GM19463 (cell line): ENCODE results near the gene YEATS2.

Experiments
- ATAC-seq: cut with Tn5 transposase; IDR thresholded peaks from one replicate; pipeline ENCODE4 v1.9.1; 2021; ENCODE audit warnings: mild to moderate bottlenecking, moderate library complexity; ENCODE audit not compliant: unreplicated experiment

YEATS2 gene

GRCh38 chr3:183828538-183828870 lies 130.9 kb downstream of the YEATS2 start:
- ATAC-seq = no peak

- ATAC-seq = no peak
These were observed 131.9 kb downstream of the YEATS2 start for GRCh38 chr3:183829466-183829865.

- ATAC-seq = no peak
These were observed 132.6 kb downstream of the YEATS2 start for GRCh38 chr3:183830187-183830586.

GRCh38 chr3:183833516-183833915 lies 135.9 kb downstream of the YEATS2 start:
- ATAC-seq = no peak

GRCh38 chr3:183837390-183837789 lies 139.8 kb downstream of the YEATS2 start:
- no peak for ATAC-seq

GRCh38 chr3:183837894-183838293 lies 140.3 kb downstream of the YEATS2 start:
- ATAC-seq = no peak

- no peak for ATAC-seq
These were observed 142.2 kb downstream of the YEATS2 start for GRCh38 chr3:183839751-183840150.

DNA sequence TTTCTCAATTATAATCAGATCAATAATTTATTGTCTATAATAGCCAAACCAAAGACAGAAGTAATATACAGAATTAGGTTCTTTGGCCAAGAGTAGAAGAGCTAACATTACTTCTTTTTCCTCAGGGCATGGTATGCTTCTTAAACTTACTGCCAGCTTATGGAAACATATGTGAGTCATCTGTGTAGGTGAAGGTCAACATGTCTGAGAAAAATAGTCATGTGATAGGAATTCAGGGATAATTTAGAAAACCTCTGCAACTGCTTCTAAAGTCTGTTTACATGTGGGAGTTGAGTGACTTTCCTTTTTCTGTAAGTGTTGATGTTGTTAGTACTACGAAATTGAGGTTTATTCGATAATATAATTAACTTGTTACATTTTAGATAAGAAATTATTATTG lies 147.0 kb downstream of the YEATS2 start:
- ATAC-seq = no peak

DNA sequence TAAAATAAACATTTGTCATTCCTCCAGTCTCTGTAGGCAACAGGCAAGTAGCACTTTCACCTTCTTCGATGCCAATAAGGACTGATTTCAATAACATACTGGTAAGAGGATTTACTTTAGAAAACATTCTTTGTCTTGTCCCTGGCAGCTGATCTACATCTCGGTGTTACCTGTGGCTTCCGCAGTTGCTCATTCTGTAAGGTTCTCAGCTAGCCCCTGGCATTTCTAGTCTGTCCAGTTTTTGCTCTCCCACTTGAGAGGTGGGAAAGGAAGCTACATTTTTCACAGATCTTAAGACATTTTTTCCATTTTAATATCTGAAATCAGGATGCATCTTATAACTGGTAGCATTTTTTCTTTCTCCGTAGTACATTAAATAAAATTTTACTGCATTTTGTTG lies 147.5 kb downstream of the YEATS2 start:
- ATAC-seq = no peak

DNA sequence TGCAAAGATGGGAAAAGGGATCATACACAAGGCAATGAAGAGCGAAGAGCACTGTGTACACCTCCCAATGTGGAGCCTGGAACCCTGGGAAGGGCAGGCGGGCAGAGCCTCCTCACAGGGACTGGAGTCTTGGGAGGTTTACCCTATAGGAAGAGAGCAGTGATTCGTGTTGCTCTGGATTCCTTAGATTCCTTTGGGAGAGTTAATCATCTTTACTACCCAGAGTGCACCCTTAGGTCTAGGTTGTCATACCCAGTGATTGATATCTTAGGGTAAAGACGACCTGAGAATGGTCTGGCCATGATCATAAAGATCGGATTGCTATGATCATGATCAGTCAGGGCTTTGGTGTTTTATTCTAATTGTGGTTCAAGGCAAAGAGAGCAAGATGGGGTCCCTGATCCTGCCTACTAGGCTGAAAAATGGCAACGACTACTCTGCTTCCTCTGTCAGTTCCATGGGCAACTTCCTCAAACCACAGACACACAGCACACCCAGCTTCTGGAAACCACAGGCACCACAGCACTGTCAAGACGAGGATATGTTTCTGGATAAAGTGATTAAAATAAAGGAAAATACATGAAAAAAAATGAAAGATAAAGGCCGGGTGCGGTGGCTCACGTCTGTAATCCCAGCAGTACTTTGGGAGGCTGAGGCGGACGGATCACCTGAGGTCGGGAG lies 148.2 kb downstream of the YEATS2 start:
- ATAC-seq = no peak

- no peak for ATAC-seq
These were observed 156.9 kb downstream of the YEATS2 start for GRCh38 chr3:183854318-183855035.

GRCh38 chr3:183857863-183858262 lies 160.3 kb downstream of the YEATS2 start:
- no peak for ATAC-seq
